C4-2B (cell line): ENCODE measurements around the gene CLMP.

ENCODE experiments used
- CTCF ChIP-seq: fragments of 450-650 bp; conservative IDR thresholded peaks from 2 replicates; pipeline ENCODE4 v1.5.1; 2017; ENCODE audit warnings: mild to moderate bottlenecking
- ZFX ChIP-seq: fragments of 450-650 bp; IDR thresholded peaks from 2 replicates; pipeline ENCODE4 v1.6.1; 2017

GRCh38 chr11:123145661-123146060 is 49.4 kb downstream of the CLMP start:
- TF ChIP-seq CTCF (no peak), ZFX (no peak)
